ENCODE results near the gene KHK. TPM values are rescaled to one million over a fixed set of nuclear protein-coding genes. Genes with fewer than 3 reads are reported as not detected.

The KHK gene
- polyA plus RNA-seq, 1 donor (not counting 4 experiments of a cell fraction or from before 2014, with no cell fraction given): 0.21 TPM

DNA sequence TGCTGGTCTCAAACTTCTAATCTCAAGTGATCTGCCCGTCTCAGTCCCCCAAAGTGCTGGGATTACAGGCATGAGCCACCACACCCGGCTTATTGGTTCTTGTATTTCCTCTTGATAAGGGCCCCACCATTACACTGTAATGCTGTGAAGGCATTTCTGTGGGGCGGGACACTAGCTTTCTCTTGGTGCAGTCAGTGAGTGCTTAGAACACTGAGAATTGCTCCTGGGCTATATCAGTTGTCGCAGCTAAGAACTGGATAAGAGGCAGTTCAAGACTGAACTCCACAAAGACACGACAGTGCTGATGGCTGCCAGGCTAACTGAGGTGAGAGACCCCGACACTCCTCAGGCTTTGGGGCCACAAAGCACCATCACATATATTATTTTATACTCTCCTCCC is 2.1 kb downstream of the KHK start:
- Histone ChIP-seq H3K79me2 (ENCODE audit: control insufficient read depth, insufficient read depth, low read length) (no peaks in the 10 kb centered on the region), H3K27me3 (ENCODE audit: control insufficient read depth, extremely low read depth, insufficient read depth, low read length) (no peaks in the 10 kb centered on the region), H3K27ac (ENCODE audit: control insufficient read depth, insufficient read depth, low read length) (no peak overlapping the region), H3K9me1 (ENCODE audit: control insufficient read depth, extremely low read depth, insufficient read depth, low read length) (no peaks in the 10 kb centered on the region), H3K9ac (ENCODE audit: control insufficient read depth, extremely low read depth, insufficient read depth, low read length) (no peak overlapping the region), H2AFZ (ENCODE audit: control insufficient read depth, low read length) (no peak overlapping the region), H3K9me3 (ENCODE audit: control insufficient read depth, low read depth, low read length) (no peaks in the 10 kb centered on the region), H3K4me2 (ENCODE audit: control insufficient read depth, extremely low read depth, insufficient read depth, low read depth, low read length) (no peak overlapping the region), H3K4me1 (ENCODE audit: control insufficient read depth, extremely low read depth, insufficient read depth, low read length) (peaks cover 10% of the 10 kb centered on the region), H3K36me3 (ENCODE audit: control insufficient read depth in 2 of 2, extremely low read depth in 1 of 2, insufficient read depth in 2 of 2, low read length in 2 of 2) (no peaks in the 10 kb centered on the region), H3K4me3 (ENCODE audit: control insufficient read depth in 2 of 3, extremely low read depth in 1 of 3, insufficient read depth in 2 of 3, low read depth in 1 of 3, low read length in 3 of 3) (no peak overlapping the region), H4K20me1 (ENCODE audit: control insufficient read depth, extremely low read depth, insufficient read depth, low read length) (no peaks in the 10 kb centered on the region)
- dilution Hi-C loops (cut with MboI; ENCODE audit: extremely low pct_ligation_motif_present, low sequenced_read_pairs): no loop called here
- TF ChIP-seq, protein P1, sequence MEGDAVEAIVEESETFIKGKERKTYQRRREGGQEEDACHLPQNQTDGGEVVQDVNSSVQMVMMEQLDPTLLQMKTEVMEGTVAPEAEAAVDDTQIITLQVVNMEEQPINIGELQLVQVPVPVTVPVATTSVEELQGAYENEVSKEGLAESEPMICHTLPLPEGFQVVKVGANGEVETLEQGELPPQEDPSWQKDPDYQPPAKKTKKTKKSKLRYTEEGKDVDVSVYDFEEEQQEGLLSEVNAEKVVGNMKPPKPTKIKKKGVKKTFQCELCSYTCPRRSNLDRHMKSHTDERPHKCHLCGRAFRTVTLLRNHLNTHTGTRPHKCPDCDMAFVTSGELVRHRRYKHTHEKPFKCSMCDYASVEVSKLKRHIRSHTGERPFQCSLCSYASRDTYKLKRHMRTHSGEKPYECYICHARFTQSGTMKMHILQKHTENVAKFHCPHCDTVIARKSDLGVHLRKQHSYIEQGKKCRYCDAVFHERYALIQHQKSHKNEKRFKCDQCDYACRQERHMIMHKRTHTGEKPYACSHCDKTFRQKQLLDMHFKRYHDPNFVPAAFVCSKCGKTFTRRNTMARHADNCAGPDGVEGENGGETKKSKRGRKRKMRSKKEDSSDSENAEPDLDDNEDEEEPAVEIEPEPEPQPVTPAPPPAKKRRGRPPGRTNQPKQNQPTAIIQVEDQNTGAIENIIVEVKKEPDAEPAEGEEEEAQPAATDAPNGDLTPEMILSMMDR (optimal IDR thresholded peaks at IDR 0.05 in 1 of 3, IDR thresholded peaks at IDR 0.05 in 1 of 3, conservative IDR thresholded peaks at IDR 0.05 in 1 of 3; ENCODE audit: extremely low read depth in 1 of 3, insufficient read depth in 2 of 3, low read length in 3 of 3): no peak
- TF ChIP-seq EZH2 (IDR thresholded peaks at IDR 0.05; ENCODE audit: low read length): no peak
- DNase-seq (ENCODE audit: low read depth, low spot score): no peak
- no peak for FAIRE-seq

DNA sequence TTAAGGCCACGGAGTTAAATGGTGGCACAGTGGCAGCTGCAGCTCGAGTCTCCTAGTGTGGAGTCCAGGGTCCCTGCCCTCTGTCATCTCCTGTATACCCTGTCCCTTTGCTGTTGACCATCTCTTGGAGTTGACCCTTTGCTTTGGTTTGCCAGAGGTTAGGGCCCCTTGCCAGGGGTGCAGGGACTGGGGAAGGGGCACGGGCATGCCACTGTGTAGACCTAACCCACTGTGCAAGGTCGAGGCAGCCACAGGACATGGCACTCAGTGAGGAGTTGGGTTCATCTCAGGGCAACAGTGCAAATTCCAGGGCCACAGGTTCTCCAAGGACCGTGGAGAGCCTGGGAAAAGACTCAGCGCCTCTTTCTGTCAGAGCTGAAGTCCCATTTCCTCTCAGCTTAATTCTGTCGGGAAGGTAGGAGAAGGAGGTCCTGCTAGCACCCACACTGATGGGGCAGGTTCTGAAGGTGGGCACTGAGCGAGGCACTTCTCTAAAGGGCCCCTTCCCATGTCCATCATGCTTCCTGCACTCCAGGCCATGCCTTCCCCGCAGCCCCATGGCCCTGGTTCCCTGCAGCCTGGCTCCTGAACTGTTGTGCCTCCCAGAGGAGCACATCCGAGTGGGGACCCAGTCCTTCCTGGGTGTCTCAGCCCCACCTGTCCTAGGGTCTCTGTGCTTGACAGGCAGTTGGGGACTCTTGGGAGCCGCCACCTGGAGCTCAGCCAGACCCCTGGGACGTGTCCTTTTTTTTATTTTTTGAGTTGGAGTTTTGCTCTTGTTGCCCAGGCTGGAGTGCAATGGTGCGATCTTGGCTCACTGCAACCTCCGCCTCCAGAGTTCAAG is 2.8 kb downstream of the KHK start:
- DNase-seq (ENCODE audit: low read depth, low spot score): no peak
- dilution Hi-C loops (cut with MboI; ENCODE audit: extremely low pct_ligation_motif_present, low sequenced_read_pairs): no loop called here

More for the DNA sequence above, 2.8 kb downstream of the KHK start:
- Histone ChIP-seq H3K36me3 (ENCODE audit: control insufficient read depth in 2 of 2, extremely low read depth in 1 of 2, insufficient read depth in 2 of 2, low read length in 2 of 2) (no peaks in the 10 kb centered on the region), H3K9me3 (ENCODE audit: control insufficient read depth, low read depth, low read length) (no peaks in the 10 kb centered on the region), H3K9me1 (ENCODE audit: control insufficient read depth, extremely low read depth, insufficient read depth, low read length) (no peaks in the 10 kb centered on the region), H4K20me1 (ENCODE audit: control insufficient read depth, extremely low read depth, insufficient read depth, low read length) (no peaks in the 10 kb centered on the region), H3K4me1 (ENCODE audit: control insufficient read depth, extremely low read depth, insufficient read depth, low read length) (peaks cover 10% of the 10 kb centered on the region), H3K4me3 (ENCODE audit: control insufficient read depth in 2 of 3, extremely low read depth in 1 of 3, insufficient read depth in 2 of 3, low read depth in 1 of 3, low read length in 3 of 3) (no peak overlapping the region), H3K79me2 (ENCODE audit: control insufficient read depth, insufficient read depth, low read length) (no peaks in the 10 kb centered on the region), H3K27ac (ENCODE audit: control insufficient read depth, insufficient read depth, low read length) (no peak overlapping the region), H3K27me3 (ENCODE audit: control insufficient read depth, extremely low read depth, insufficient read depth, low read length) (no peaks in the 10 kb centered on the region), H2AFZ (ENCODE audit: control insufficient read depth, low read length) (no peak overlapping the region), H3K9ac (ENCODE audit: control insufficient read depth, extremely low read depth, insufficient read depth, low read length) (no peak overlapping the region), H3K4me2 (ENCODE audit: control insufficient read depth, extremely low read depth, insufficient read depth, low read depth, low read length) (no peak overlapping the region)
- no peak for TF ChIP-seq EZH2 (IDR thresholded peaks at IDR 0.05; ENCODE audit: low read length)
- TF ChIP-seq, protein P1 (optimal IDR thresholded peaks at IDR 0.05 in 1 of 3, IDR thresholded peaks at IDR 0.05 in 1 of 3, conservative IDR thresholded peaks at IDR 0.05 in 1 of 3; ENCODE audit: extremely low read depth in 1 of 3, insufficient read depth in 2 of 3, low read length in 3 of 3): no peak
- FAIRE-seq: no peak

Data from keratinocyte (primary cell).